ENCODE measurements around the gene IL31RA.
"Not testable (repeated sequence)": the region's sequence is repeated elsewhere in the genome, so short reads cannot be mapped to it uniquely, and the experiment has no call there.

The IL31RA gene

DNA sequence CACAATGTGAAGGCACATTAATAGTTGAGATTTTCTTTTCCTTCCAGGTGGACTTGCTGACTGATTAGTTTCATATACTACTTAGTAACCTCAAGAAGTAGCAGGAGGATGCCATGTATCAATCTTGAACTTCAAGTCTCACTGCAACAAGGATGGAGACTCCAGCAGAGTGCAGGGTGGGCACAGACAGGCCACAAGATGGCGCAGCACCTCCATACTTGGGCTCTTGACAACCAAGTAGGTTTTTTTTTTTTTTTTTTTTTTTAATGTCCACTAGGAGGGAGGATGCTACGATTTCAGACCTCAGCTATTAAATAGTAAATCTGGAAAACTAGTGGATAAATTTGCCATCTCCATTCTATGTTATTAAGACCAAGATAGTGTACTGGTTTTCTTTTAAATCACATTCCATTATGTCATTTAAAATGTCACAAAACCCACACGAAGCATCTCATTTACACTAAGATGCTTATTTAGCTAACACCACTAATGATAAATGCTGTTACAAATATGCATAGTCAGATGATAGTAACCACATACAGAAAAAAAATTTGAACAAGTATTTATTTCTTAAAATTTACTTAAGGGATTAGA is 85.0 kb downstream of the IL31RA start:
- peaks cover 8% of the 10 kb centered on the region; the same call in 1 of the 2 replicates for H3K36me3 ChIP-seq (replicated peaks; ENCODE audit: insufficient read depth, low read length)
- peaks cover 6% of the 10 kb centered on the region for H4K20me1 ChIP-seq (ENCODE audit: insufficient read depth, low read length)
- H2AFZ ChIP-seq (ENCODE audit: low read length), result no peak overlapping the region
- TF ChIP-seq, protein P1, sequence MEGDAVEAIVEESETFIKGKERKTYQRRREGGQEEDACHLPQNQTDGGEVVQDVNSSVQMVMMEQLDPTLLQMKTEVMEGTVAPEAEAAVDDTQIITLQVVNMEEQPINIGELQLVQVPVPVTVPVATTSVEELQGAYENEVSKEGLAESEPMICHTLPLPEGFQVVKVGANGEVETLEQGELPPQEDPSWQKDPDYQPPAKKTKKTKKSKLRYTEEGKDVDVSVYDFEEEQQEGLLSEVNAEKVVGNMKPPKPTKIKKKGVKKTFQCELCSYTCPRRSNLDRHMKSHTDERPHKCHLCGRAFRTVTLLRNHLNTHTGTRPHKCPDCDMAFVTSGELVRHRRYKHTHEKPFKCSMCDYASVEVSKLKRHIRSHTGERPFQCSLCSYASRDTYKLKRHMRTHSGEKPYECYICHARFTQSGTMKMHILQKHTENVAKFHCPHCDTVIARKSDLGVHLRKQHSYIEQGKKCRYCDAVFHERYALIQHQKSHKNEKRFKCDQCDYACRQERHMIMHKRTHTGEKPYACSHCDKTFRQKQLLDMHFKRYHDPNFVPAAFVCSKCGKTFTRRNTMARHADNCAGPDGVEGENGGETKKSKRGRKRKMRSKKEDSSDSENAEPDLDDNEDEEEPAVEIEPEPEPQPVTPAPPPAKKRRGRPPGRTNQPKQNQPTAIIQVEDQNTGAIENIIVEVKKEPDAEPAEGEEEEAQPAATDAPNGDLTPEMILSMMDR (IDR thresholded peaks at IDR 0.05; ENCODE audit: low read length), result peak; percentile 91
- TF ChIP-seq EZH2phosphoT487 (IDR thresholded peaks at IDR 0.05; ENCODE audit: low read length), result no peak
- TF ChIP-seq EZH2 (optimal IDR thresholded peaks at IDR 0.05; ENCODE audit: low read depth, low read length), result no peak
- no peaks in the 10 kb centered on the region for H3K27me3 ChIP-seq (replicated peaks; ENCODE audit: insufficient read depth, low read length)
- no peak overlapping the region for H3K4me2 ChIP-seq (ENCODE audit: low read depth, low read length)
- 0 out of 2 replicates have a peak, but pooled peaks cover 3% of the 10 kb centered on the region for H3K4me1 ChIP-seq (ENCODE audit: low read length)
- no peaks in the 10 kb centered on the region for H3K9me3 ChIP-seq (replicated peaks; ENCODE audit: insufficient read depth, low read length)
- no peak overlapping the region for H3K4me3 ChIP-seq (ENCODE audit: low read length)
- H3K9ac ChIP-seq (ENCODE audit: low read length), result no peak overlapping the region
- peak; percentile 76 for DNase-seq
- H3F3A ChIP-seq (ENCODE audit: insufficient read depth, low read length), result peaks cover 57% of the 10 kb centered on the region
- no peak overlapping the region for H3K27ac ChIP-seq (ENCODE audit: low read length)
- H3K79me2 ChIP-seq (ENCODE audit: low read length), result peaks cover 14% of the 10 kb centered on the region
- no peaks in the 10 kb centered on the region for H3K9me2 ChIP-seq (replicated peaks; ENCODE audit: insufficient read depth, low read length)

DNA sequence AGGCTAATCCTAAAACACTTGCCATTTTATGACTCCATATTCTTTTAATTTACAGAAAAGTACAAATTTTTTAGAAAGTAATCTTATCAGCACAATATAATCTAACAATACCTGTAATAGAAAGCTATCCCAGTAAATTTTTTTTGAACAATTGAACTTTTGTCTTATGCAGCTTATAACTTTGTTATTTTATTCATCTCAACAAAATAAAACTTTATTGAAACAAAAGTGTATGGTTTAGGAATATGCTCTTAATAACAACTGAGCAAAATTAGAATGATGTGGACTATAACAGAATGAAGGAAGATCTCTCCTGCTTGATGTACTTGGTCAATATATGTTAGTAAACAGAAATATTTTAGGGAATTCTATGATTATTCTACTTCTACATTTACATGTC is 86.4 kb downstream of the IL31RA start:
- H3K9me3 ChIP-seq (replicated peaks; ENCODE audit: insufficient read depth, low read length); DNase-seq; H3K4me2 ChIP-seq (ENCODE audit: low read depth, low read length); H3K4me3 ChIP-seq (ENCODE audit: low read length); H4K20me1 ChIP-seq (ENCODE audit: insufficient read depth, low read length); H3K9ac ChIP-seq (ENCODE audit: low read length); H2AFZ ChIP-seq (ENCODE audit: low read length); H3K9me2 ChIP-seq (replicated peaks; ENCODE audit: insufficient read depth, low read length); H3K27ac ChIP-seq (ENCODE audit: low read length); H3K4me1 ChIP-seq (ENCODE audit: low read length); H3K27me3 ChIP-seq (replicated peaks; ENCODE audit: insufficient read depth, low read length): not testable (repeated sequence)
- H3K36me3 ChIP-seq (replicated peaks; ENCODE audit: insufficient read depth, low read length), result peaks cover 10% of the 10 kb centered on the region; the same call in 1 of the 2 replicates
- H3K79me2 ChIP-seq (ENCODE audit: low read length), result peaks cover 25% of the 10 kb centered on the region
- peaks cover 63% of the 10 kb centered on the region for H3F3A ChIP-seq (ENCODE audit: insufficient read depth, low read length)

DNA sequence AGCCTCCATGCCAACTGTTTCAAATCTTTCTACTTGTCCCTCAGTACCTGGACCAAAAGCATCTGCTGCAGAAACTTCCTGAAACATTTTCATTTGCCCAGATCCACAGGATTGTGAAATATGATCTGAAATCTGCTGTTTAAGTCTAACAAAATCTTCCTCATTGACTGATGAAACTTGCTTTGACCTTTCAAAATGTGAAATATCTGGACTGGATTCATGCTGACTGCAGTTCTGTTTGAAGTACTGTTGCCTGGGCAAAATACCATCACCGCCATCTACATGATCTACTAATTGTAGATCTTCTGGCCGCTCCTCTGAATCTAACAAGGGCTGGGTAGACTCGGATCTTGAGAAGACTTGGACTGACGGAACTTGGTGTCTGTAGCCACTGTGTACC is 90.0 kb downstream of the IL31RA start:
- not testable (repeated sequence) for H3K9ac ChIP-seq (ENCODE audit: low read length); H3K4me2 ChIP-seq (ENCODE audit: low read depth, low read length); DNase-seq; H3K9me2 ChIP-seq (replicated peaks; ENCODE audit: insufficient read depth, low read length); H3K4me3 ChIP-seq (ENCODE audit: low read length); H3K27me3 ChIP-seq (replicated peaks; ENCODE audit: insufficient read depth, low read length); H2AFZ ChIP-seq (ENCODE audit: low read length); H3K9me3 ChIP-seq (replicated peaks; ENCODE audit: insufficient read depth, low read length); H3K27ac ChIP-seq (ENCODE audit: low read length)
- H4K20me1 ChIP-seq (ENCODE audit: insufficient read depth, low read length), result peaks cover 17% of the 10 kb centered on the region
- peaks cover 53% of the 10 kb centered on the region for H3K79me2 ChIP-seq (ENCODE audit: low read length)
- H3K4me1 ChIP-seq (ENCODE audit: low read length), result peaks cover 12% of the 10 kb centered on the region
- peaks cover 23% of the 10 kb centered on the region; the same call in 1 of the 2 replicates for H3K36me3 ChIP-seq (replicated peaks; ENCODE audit: insufficient read depth, low read length)
- H3F3A ChIP-seq (ENCODE audit: insufficient read depth, low read length), result peaks cover 45% of the 10 kb centered on the region

DNA sequence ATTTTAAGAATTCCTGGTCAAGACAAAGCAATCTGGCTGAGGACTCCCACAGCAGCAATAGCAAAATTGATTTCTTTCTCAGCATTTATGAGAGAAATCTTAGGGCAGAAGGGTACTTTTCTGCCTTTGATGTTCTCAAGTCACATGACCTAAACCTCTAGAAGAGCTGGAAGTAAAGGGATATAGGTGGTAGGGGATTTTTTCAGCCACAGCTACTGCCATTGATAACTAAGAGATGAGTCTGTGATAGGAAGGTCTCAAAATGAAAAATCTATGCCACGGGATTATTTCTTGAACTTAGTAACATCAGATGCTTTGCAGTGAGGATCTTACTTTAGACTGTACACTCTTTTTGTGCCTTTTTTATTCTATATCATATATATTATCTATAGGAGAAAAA is 108.1 kb downstream of the IL31RA start:
- H3F3A ChIP-seq (ENCODE audit: insufficient read depth, low read length), result peaks cover 46% of the 10 kb centered on the region
- H3K9ac ChIP-seq (ENCODE audit: low read length), result no peak overlapping the region
- H3K27me3 ChIP-seq (replicated peaks; ENCODE audit: insufficient read depth, low read length), result no peaks in the 10 kb centered on the region
- H3K9me2 ChIP-seq (replicated peaks; ENCODE audit: insufficient read depth, low read length), result no peaks in the 10 kb centered on the region
- H2AFZ ChIP-seq (ENCODE audit: low read length), result no peak overlapping the region
- peaks cover 30% of the 10 kb centered on the region for H3K36me3 ChIP-seq (replicated peaks; ENCODE audit: insufficient read depth, low read length)
- no peaks in the 10 kb centered on the region for H3K4me1 ChIP-seq (ENCODE audit: low read length)
- DNase-seq, result no peak
- no peak overlapping the region for H3K4me3 ChIP-seq (ENCODE audit: low read length)
- H3K79me2 ChIP-seq (ENCODE audit: low read length), result peaks cover 95% of the 10 kb centered on the region
- TF ChIP-seq, protein P1 (IDR thresholded peaks at IDR 0.05; ENCODE audit: low read length), result no peak
- TF ChIP-seq EZH2 (optimal IDR thresholded peaks at IDR 0.05; ENCODE audit: low read depth, low read length) (no peak), EZH2phosphoT487 (IDR thresholded peaks at IDR 0.05; ENCODE audit: low read length) (no peak)
- peaks cover 4% of the 10 kb centered on the region; the same call in 1 of the 2 replicates for H4K20me1 ChIP-seq (ENCODE audit: insufficient read depth, low read length)
- H3K9me3 ChIP-seq (replicated peaks; ENCODE audit: insufficient read depth, low read length), result no peaks in the 10 kb centered on the region
- no peak overlapping the region for H3K4me2 ChIP-seq (ENCODE audit: low read depth, low read length)
- H3K27ac ChIP-seq (ENCODE audit: low read length), result no peak overlapping the region

Measured in MM.1S (cell line).